Erythroblast (primary cell): Measurements from ENCODE around the gene MTHFR.

Experiments used
- GATA1 ChIP-seq: IDR thresholded peaks from 2 replicates; pipeline ENCODE4 v1.6.1; 2011; ENCODE audit warnings: low read depth, mild to moderate bottlenecking, control low read depth, low read length, moderate library complexity
- POLR2A ChIP-seq: IDR thresholded peaks from 2 replicates; pipeline ENCODE4 v1.6.1; 2011; ENCODE audit warnings: mild to moderate bottlenecking, low read length

DNA sequence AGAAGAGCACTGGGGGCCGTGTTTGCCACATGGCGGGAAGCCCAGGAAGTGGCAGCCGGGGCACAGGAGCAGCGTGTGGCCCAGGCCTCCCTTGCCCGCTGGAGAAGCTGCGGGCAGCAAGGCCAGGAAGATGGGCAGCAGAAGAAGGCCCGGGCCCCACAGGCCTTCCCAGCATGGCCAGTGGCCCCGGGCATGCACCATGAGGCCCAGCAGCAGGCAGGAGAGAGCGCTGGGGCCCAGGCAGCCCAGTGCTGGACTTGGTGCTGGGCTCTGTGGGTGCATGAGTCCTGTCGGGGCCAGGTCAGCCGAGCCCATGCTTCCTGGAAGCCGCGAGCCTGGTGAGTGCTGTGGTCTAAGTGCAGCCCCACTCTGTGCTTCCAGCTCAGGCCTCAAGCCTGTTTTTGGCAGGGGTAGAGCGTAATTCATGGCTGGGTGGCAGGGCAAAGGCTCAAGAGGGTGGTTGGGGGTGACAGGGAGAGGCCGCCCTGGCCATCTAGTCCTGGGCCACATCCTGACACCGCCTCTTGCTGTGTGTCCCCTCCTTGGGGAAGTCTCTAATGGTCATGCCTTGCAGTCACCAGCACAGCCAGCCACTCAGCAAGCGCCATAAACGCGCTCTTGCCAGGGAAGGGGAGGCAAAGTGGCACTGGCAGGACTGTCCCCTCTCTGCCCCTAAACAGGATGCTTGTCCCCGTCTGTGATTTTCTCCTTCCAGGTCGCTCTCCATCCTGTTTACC, 21.3 kb downstream of the MTHFR start:
- TF ChIP-seq POLR2A (no peak), GATA1 (no peak)
